Calu3 (cell line): ENCODE data around the gene PRKCI. TPM values are rescaled to one million over a fixed set of nuclear protein-coding genes. Genes with fewer than 3 reads are reported as not detected.
A peak's percentile ranks its signal among the peaks of the same experiment; 100 is the strongest.

Experiments
- BruUV-seq: library from RNA; stranded (reverse); fragments of 400-500 nt; replicated peaks from 2 replicates; lab custom pipeline; 2021; lab: Mats Ljungman, UMichigan
- CTCF ChIA-PET: fragments of 300-600 bp; sonication (Branson Sonifier 250); formaldehyde crosslinking; loops from one replicate; lab custom pipeline; 2022; ENCODE audit warnings: antibody characterized with exemption; lab: Charles Lee
- DNase-seq: peaks from one replicate; pipeline ENCODE4 v3.0.0; 2022
- H3K27ac Mint-ChIP-seq: one replicate; pipeline ENCODE4 v1.8.0; 2022; ENCODE audit warnings: mixed read lengths; ENCODE audit not compliant: unreplicated experiment
- H3K27me3 Mint-ChIP-seq: one replicate; pipeline ENCODE4 v1.8.0; 2022; ENCODE audit warnings: mixed read lengths; ENCODE audit not compliant: unreplicated experiment
- H3K36me3 Mint-ChIP-seq: one replicate; pipeline ENCODE4 v1.8.0; 2022; ENCODE audit warnings: mild to moderate bottlenecking, moderate library complexity, mixed read lengths; ENCODE audit not compliant: insufficient read depth, unreplicated experiment
- H3K4me1 Mint-ChIP-seq: one replicate; pipeline ENCODE4 v1.8.0; 2022; ENCODE audit warnings: mild to moderate bottlenecking, low read depth, mixed read lengths; ENCODE audit not compliant: unreplicated experiment
- H3K4me3 Mint-ChIP-seq: one replicate; pipeline ENCODE4 v1.8.0; 2022; ENCODE audit warnings: mild to moderate bottlenecking, low read depth, moderate library complexity, mixed read lengths; ENCODE audit not compliant: unreplicated experiment
- H3K9me3 Mint-ChIP-seq: one replicate; pipeline ENCODE4 v1.8.0; 2022; ENCODE audit warnings: low read depth, mixed read lengths; ENCODE audit not compliant: unreplicated experiment
- intact Hi-C: fragments of 100-400 bp; cut with micrococcal nuclease; formaldehyde crosslinking; loops from one replicate; pipeline ENCODE4 v1.10.0; 2022; ENCODE audit not compliant: unreplicated experiment
- total RNA-seq: library from RNA; stranded (reverse); gene quantifications from 2 replicates; pipeline ENCODE4 v1.2.3, GENCODE V29; 2022
- TF ChIP-seq, protein P1 (sequence below): fragments of 200-600 bp; IDR thresholded peaks from one replicate; pipeline ENCODE4 v1.8.0; 2022; ENCODE audit warnings: antibody characterized with exemption; ENCODE audit not compliant: unreplicated experiment

PRKCI gene
- total RNA-seq, 1 experiment from 2014 or later, result 79.5 TPM

DNA sequence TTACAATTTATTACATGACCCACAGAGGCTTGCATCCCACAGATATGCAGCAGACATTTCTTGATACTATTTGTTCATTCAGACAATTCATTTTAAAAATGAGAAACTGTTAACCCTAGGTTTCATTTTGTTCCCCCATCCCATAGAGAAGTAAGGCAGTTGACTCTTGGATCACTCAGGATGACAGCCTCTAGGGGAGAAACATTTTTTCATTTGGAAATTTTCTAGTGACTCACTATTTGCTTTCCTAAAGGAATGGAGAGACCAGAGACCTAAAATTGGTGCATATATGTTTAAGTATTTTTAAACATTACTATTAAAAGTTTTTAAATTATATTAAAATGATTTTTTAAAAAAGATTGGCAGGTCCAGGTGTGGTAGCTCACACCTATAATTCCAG is 21.2 kb upstream of the PRKCI start:
- Mint-ChIP-seq H3K36me3 (no peaks in the 10 kb centered on the region), H3K9me3 (no peaks in the 10 kb centered on the region), H3K4me1 (peaks cover 28% of the 10 kb centered on the region), H3K4me3 (no peak overlapping the region), H3K27me3 (no peaks in the 10 kb centered on the region), H3K27ac (peak overlapping the region; percentile 34)
- DNase-seq, result no peak
- intact Hi-C loops, result no loop called here
- TF ChIP-seq, protein P1, sequence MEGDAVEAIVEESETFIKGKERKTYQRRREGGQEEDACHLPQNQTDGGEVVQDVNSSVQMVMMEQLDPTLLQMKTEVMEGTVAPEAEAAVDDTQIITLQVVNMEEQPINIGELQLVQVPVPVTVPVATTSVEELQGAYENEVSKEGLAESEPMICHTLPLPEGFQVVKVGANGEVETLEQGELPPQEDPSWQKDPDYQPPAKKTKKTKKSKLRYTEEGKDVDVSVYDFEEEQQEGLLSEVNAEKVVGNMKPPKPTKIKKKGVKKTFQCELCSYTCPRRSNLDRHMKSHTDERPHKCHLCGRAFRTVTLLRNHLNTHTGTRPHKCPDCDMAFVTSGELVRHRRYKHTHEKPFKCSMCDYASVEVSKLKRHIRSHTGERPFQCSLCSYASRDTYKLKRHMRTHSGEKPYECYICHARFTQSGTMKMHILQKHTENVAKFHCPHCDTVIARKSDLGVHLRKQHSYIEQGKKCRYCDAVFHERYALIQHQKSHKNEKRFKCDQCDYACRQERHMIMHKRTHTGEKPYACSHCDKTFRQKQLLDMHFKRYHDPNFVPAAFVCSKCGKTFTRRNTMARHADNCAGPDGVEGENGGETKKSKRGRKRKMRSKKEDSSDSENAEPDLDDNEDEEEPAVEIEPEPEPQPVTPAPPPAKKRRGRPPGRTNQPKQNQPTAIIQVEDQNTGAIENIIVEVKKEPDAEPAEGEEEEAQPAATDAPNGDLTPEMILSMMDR, result no peak
- CTCF ChIA-PET, result interaction anchor here (0.7 kb wide), 1 partner anchor 23 kb away, joined by 4 read pairs; no protein-coding TSS in a partner anchor
- no TSS peak for BruUV-seq

DNA sequence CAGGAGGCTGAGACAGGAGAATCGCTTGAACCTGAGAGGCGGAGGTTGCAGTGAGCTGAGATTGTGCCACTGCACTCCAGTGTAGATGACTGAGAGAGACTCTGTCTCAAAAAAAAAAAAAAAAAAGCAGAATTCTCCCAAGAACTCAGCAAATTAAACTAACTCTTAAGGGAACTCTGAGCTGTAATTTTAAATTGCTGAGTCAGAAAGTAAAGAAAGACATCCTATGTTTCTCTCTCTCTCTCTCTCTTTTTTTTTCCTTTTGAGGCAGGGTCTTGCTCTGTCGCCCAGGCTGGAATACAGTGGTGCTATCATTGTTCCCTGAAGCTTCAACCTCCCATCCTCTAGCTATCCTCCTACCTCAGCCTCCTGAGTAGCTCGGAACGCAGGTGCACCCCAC is 20.7 kb upstream of the PRKCI start:
- TF ChIP-seq, protein P1, result no peak
- Mint-ChIP-seq H3K4me3 (no peak overlapping the region), H3K4me1 (peaks cover 23% of the 10 kb centered on the region), H3K36me3 (no peaks in the 10 kb centered on the region), H3K27ac (no peak overlapping the region), H3K9me3 (no peaks in the 10 kb centered on the region), H3K27me3 (no peaks in the 10 kb centered on the region)
- intact Hi-C loops, result no loop called here
- BruUV-seq, result no TSS peak
- no peak for DNase-seq
- CTCF ChIA-PET, result interaction anchor here (0.5 to 0.7 kb wide), 3 partner anchors 20 to 30 kb away, joined by 3 to 4 read pairs (median 3); partner anchors contain the start of gene PRKCI

DNA sequence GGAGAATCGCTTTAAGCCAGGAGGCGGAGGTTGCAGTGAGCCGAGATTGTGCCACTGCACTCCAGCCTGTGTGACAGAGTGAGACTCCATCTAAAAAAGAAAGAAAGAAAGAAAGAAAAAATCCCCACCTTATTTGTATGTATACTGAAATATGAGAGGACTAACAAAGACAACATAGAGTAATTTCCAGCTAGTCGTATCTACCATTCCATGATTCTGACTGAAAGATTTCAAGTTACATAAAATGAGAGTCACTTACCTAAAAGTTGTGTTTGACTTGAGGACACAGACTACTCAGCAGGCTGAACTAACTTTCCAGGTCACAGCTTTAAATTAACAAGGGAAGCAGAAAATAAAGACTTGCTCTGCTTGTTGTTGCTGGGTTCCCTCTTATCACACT is 18.8 kb upstream of the PRKCI start:
- no peaks in the 10 kb centered on the region for H3K36me3 Mint-ChIP-seq
- no peaks in the 10 kb centered on the region for H3K9me3 Mint-ChIP-seq
- TF ChIP-seq, protein P1, result no peak
- no peaks in the 10 kb centered on the region for H3K27me3 Mint-ChIP-seq
- CTCF ChIA-PET, result interaction anchor here (0.6 to 1.3 kb wide), 3 partner anchors 19 to 149 kb away, joined by 3 to 4 read pairs (median 3); partner anchors contain the start of gene PRKCI
- no peak overlapping the region for H3K4me3 Mint-ChIP-seq
- peak overlapping the region; percentile 66 for H3K27ac Mint-ChIP-seq
- DNase-seq, result no peak
- intact Hi-C loops, result no loop called here
- BruUV-seq, result no TSS peak
- peaks cover 13% of the 10 kb centered on the region for H3K4me1 Mint-ChIP-seq

DNA sequence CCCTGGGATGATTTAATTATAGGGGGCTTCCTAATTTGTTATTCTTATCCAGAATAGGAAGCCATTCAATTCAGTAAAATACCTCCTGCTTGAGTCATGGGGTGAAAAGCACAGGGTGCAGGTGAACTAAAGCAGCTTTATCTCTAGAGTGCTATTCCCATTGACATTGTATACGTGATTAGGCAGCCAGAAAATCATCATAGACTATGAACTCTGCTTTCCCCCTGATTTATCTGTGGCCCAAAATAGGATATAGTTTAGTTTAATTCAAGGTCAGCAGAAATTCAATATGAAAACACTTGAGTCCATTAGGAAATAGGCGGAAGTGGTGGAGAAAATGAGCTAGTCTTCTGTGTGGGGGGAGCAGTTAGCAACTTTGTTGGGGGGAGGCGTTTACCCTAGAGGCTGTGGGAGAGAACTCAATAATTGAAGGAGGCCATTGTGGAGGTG is 18.2 kb upstream of the PRKCI start:
- Mint-ChIP-seq H3K36me3 (no peaks in the 10 kb centered on the region), H3K9me3 (no peaks in the 10 kb centered on the region), H3K27ac (peak overlapping the region; percentile 66), H3K4me1 (peaks cover 13% of the 10 kb centered on the region), H3K27me3 (no peaks in the 10 kb centered on the region), H3K4me3 (peak overlapping the region; percentile 17)
- BruUV-seq, result no TSS peak
- intact Hi-C loops, result no loop called here
- TF ChIP-seq, protein P1, result no peak
- CTCF ChIA-PET, result interaction anchor here (0.6 to 1.3 kb wide), 9 partner anchors 18 to 792 kb away, joined by 3 to 7 read pairs (median 4); partner anchors contain the start of genes PHC3 and PRKCI
- peak; percentile 35 for DNase-seq
